OCI-M2 (cell line): ENCODE results near the gene CD99L2.

Source experiments
- DNase-seq: peaks from one replicate; lab custom pipeline; 2025; ENCODE audit not compliant: unreplicated experiment; lab: John Stamatoyannopoulos, UW

CD99L2 gene, protein sequence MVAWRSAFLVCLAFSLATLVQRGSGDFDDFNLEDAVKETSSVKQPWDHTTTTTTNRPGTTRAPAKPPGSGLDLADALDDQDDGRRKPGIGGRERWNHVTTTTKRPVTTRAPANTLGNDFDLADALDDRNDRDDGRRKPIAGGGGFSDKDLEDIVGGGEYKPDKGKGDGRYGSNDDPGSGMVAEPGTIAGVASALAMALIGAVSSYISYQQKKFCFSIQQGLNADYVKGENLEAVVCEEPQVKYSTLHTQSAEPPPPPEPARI

DNA sequence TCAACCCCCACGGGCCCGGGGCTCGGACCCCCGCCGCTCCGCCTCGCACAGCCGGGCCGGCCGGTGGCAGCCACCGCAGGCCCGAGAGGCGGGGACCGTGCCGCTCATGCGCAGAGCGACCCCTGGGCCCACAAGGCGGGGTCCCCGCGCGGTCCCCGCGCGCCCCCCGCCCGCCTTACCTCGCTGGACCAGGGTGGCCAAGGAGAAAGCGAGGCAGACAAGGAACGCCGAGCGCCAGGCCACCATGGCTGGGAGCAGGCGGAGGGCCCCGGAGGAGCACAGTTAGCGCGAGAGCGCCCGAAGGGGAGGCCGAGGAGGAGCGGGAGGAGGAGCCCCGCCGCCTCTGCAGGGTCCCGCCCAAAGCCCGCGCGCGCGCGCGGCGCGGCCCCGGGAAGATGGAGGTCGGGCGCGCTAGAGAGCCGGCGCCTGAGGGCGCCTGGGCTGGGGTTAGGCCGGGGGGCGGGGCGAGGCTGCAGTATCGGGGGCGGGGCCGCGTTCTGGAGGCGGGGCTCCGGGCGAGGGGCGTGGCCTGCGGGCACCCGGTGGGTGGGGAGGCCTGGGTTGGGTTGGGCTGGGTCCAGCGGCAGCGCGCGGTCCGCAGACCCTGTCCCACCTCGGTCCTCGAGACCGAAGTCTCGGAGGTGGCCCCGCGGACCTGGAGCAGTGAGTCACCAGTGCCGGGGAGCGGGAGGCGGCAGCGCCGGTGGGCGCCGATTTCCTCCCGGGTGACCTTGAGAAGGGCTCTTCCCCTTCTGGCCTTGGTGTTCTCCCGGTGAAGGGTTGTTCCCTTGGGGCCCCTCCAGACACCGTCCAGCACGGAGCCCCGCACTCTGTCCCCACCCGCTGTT, at the start of gene CD99L2:
Gene CD99L2, minus strand, starts transcription at position 326 of the 848 bp plus-strand sequence. Its CDS starts 80 bp downstream, at position 246.
- no peak for DNase-seq

DNA sequence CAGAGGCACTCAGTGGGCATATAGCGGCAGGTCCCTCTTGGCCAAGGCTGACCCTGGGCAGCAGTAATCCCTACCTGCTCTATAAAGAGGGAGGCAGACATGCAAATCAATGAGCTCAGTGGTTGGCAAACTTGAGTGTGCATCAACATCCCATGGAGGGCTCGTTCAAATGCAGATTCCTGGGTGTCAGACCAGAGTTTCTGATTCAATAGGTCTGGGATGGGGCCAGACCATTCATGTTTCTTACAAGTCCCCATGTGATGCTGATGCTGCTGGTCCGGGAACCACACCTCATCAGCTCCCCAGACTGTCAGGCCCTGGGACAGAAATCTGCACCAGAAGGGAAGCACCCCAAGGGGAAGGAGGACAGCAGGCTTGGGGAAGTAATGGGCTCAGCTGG, 45.8 kb upstream of the CD99L2 start:
- no peak for DNase-seq

DNA sequence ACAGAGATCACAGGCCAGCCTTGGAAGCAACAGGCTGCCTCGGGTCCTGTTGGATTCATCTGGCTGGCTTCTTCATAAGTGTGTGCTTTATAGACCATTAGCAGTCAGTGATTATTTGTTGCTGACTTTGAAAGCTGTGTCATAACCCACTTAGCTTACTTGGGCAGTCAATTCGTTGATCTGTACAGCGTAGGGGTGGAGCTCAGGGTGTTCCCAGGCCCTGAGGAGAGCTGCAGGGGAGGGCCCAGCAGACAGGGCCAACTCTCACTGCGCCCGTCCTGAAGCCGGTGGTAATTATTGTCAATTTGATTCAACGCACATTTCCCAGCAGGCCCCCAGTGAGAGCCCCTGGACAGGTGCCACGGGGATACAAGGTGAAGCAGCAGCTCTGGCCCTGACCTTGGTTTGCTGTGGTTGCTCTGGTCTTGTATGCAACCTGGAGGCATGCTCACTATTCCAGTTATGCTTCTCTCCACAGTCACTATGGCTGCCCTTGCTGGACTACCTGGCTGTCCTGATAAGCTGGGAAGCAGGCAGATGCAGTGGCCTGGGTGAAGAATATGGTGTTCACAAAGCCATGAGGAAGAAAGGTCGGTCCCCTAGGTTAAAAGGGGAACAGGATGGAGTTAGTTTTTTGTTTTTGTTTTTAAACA, 44.6 kb upstream of the CD99L2 start:
- no peak for DNase-seq

DNA sequence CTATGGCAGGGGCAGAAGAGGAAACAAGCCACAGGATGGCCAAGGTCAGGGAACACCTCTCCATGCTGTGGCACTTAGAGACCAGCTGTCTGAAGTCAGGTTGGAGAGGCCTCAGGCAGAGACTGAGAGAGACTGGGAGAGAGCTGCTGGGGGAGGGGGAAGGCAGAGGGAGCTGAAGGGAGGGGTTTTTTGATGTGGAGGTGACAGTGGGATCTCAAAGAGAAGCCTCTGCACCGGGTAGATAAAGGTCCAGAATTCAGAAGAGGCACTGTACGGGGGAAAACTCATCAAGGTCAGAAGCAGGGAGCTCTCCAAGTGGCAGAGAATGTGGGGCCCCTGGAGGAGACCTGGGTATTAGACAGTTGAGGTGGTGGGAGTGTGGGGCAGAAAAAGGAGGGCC, 43.1 kb upstream of the CD99L2 start:
- no peak for DNase-seq

DNA sequence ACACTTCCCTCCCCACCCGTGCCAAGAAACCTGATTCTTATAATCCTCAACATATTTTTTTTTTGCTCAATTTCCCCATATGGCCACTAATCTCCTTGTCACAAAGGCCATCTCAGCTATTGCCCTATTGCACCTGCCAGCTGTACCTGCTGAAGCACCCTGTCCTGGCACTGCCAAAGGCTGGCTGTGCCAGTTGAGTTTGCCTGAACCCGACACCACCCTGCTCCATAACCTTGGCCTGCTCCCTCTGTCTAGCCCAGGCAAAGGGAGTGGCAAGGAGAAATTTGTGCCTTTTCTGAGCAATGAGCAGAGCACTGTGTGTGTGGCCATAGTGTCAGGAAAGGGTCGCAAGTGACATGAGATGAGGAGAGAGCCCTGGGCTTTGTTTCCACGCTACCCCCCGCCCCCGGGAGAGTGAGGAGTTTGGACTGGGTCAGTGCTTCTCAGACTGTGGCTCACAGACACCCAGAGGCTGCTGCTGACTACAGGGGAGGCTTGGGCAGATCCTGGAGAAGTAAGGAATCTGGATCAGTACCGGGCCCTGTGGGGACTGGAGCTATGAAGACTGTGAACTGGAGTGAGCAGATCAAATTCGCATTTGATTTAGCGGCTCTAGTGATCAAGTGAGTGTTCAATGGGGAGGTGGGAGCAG, 42.5 kb upstream of the CD99L2 start:
- no peak for DNase-seq

DNA sequence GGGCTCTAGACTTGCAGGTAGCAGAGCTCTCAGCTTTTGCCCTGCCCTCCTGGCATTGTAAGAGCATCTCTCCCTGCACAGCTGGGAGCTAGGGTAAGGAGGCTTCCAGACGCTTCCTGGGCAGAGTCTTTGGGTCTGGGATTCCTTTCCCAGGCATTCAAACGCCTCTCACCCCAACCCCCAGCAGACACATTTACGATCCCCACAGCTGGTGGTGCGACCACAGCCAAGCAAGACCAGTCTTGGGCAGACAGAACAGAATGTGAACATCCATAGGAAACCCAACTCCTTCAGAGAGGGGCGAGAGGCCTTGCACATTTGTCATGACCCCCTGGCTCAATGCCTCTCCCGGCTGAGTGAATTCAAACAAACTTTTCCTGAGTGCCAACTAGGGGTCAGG, 38.1 kb upstream of the CD99L2 start:
- DNase-seq = no peak

DNA sequence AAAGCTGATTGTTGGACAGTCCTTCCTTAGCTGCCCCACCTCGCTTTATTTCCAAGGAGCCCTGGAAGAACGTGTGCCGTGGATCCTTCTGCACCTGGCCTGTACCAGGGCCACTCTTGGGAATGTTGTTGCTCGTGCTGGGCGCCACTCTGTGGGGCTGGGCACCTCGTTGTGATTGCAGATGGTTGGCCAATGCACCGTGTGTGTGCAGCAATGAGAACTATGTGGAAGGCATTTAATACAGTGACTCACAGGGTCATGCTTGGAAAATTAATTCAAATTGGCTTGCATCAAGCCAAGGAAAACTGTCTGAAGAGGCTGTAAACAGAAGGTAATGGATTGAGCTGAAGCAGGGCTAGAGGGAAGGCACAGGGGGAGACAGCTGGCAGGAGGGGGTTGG, 37.0 kb upstream of the CD99L2 start:
- no peak for DNase-seq

DNA sequence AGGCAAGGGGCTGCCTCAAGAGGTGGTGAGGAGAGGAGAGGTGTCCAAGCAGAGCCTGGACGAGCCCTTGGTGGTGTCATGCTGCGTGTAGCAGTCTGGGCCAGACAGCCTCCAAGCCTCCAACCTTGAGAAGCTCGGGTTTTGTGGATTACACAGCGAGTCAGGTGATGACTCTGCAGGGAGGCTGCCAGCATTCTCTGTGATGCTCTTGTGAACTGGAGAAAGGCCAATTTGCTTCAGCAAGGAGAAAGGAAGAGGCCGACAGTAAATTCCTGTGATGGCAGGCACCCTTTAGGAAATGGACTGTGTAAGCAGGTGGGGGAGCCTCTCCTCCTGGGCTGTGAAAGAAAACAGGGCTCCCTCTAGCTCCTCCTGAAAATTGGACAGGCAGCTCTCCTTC, 36.0 kb upstream of the CD99L2 start:
- DNase-seq = no peak

DNA sequence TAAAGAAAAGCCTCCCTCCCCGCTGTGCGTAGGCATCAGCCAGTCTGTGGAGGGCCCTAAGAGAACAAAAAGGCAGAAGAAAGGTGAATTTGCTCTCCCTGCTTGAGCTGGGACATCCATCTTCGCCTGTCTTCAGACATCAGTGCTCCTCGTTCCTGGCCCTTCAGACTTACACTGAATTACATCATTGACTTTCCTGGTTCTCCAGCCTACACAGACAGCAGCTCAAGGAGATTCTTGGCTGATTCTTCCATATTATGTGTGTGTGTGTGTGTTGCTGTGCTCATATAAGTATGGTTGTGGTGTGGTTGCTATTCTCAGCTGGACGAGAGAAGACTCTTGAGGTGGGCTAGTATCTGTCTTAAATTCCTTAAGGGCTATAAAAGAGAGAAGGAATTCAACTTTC, 35.5 kb upstream of the CD99L2 start:
- DNase-seq = no peak

DNA sequence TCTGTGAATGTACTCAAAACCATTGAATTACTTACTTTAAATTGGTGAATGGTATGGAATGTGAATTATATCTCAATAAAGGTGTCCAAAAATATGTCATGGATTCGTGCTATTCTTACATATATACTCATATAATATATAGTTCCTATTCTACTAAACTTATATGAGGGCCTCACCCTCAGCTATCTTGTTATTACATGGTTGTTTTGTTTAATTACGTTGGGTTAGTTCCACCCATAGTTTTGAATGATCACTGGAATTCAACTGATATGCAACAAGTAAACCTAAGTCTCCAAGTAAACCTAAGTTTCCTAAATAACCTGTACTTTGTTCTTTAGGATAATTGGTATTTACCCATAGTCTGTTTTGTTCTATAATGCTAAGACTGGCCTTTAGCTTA, 30.6 kb upstream of the CD99L2 start:
- DNase-seq = no peak

DNA sequence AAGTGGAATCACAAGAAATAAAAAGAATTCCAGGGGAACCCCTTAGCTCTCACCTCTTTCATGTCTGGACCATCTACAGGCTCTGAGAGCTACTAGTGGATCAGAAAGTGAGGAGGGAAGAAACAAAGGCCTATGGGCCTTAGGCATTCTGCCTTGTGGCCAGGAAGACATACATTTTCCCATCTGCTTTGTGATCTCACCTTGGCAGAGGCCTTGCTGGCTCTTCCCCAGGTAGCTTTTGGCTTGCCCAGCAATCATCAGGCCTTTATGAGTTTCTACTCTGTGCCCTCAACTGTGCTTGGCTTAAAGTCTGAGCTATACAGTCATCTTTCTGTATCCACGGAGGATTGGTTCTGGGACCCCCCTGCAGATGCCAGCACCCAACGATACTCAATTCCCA, 28.3 kb upstream of the CD99L2 start:
- DNase-seq = no peak

DNA sequence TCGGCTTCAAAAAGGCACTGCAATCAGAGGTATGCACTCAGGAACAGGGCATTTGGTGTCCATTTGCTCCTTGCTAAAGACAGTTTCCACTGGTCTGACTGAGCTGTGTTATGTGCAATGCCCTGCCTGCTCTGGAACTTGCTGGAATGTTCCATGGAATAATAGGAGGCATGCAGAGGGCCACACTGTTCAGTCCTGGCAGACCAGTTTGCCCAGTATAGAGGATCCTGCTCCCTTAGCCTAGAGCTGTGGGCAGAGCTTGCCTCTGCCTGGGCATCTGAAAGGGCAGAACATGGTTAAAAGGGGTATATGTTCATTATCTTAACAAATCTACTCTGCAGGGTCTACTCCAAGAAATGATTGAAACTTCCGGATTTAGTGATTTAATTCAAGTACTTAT, 27.8 kb upstream of the CD99L2 start:
- no peak for DNase-seq

DNA sequence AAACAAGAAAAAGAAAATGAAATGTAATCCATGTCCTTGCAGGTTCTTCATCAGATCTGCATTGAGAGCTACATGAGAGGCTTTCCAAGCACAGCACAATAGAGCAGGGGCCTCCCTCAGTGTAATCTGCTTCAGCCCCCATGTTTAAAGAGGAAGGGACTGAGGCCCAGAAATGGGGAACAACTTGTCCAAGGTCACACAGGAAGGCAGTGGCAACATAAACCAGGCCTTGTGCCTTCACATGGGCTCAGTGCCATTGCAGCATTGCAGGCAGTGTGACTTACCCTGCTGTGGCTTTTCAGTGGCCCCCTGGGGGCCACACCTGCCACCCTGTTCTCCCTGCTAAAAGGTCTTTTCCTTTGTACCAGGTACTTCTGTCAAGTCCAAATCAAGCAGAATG, 20.9 kb upstream of the CD99L2 start:
- DNase-seq = no peak

DNA sequence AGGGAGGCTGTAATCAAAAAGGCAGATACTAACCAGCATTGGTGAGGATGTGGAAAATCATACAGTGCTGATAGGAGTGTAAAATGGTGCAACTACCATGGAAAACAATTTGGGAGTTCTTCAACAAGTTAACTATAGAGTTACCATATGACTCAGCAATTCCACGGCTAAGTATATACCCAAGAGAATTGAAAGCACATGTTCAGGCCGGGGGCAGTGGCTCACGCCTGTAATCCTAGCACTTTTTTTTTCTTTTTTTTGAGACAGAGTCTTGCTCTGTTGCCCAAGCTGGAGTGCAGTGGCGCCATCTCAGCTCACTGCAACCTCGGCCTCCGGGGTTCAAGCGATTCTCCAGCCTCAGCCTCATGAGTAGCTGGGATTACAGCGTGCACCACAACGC, 15.0 kb upstream of the CD99L2 start:
- no peak for DNase-seq

DNA sequence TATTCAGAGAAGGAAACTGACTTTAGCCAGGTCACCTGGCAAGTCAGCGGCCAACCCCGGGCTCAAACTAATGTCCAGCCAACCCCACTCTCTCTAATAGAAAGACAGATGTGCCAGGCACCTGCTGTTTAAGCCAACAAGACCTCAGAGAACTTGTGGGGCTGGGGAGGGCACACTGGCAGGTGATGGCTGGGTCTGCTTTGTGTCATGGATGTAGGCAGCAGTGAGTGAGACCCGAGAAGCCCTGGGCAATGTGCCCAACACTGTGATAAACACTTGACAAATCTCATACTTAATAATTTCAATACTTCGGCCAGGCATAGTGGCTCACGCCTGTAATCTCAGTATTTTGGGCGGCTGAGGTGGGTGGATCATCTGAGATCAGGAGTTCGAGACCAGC, 9.0 kb upstream of the CD99L2 start:
- DNase-seq = no peak

DNA sequence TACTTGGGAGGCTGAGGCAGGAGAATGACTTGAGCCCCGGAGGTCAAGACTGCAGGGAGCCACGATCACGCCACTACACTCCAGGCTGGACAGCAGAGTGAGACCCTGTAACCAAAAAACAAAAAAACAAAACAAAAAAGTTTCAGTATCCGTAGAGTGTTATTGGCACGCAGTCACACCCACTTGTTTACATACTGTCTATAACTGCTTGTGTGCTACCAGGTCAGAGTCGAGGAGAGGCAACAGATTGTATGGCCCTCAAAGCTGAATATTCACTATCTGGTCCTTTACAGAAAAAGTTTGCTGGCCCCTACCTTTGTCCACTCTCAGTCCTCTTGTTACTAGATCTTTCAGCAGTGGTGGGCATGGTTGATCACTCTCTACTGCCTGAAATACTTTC, 8.2 kb upstream of the CD99L2 start:
- no peak for DNase-seq

DNA sequence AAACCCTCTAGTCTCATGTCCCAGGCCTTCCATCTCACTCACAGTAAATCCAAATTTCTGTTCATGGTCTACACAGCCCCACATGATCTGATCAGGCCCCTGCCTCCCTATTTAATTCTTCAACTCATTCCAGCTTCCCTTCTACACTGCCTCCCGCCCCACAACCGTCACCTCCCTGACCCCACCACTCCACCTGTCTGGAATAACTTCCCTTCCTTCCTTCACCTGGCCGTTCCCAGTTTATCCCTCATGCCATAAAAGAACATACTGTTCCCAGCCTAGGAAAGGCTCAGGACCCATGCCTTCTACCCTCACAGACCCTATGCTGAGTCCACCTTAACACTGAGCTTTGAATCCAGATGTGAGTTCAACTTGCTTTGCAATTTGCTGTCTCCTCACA, 6.8 kb upstream of the CD99L2 start:
- no peak for DNase-seq

DNA sequence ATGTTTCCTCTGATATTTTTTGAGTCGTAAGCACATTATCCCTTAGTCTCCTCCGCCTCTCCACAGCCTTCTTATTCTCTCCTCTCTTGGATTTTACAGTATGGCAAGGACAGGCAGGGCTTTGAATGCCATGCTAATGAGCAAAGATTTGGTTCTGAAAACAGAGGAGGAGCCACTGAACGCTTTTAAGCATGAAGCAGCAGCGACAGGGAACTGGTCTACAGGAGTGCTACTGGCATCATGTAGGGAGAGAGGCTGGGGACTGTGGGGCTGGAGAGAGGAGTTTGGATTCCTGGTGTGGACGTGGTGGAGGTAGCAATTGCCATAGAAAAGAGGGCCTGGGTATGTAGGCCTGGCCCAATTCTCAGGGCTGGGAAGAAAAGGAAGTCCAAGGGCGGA, 4.6 kb upstream of the CD99L2 start:
- DNase-seq = no peak

DNA sequence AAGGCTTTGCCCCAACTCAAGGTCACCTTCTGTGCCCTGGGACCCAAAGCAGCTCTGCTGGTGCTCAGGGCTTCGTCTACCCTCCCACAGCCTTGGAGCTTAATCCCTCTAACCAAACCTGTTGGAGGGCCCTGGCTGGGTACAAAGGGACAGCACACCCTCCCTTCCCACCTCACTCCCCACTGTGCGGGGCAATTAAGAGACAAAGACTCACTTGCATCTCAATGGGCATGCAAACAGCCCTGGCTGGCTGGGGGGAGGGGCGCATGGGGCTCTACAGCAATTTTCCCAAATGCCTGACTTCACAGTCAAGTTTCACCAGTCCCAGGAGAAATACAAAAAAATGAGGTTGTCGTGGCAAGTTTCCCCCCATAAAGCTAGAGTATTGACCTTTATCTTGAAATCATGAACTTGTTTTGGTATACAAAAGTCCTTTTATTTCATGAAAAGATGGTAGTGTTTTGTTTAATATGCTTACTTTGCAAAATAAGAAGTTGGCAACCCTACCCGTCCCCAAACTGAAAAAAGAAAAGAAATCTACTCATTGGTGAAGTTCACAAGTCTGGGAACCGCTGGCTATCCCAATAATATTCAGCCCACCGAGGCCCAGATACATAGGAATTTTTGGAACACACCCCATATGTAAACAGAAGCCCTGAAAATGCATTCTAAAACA, 4.1 kb upstream of the CD99L2 start:
- DNase-seq = no peak

DNA sequence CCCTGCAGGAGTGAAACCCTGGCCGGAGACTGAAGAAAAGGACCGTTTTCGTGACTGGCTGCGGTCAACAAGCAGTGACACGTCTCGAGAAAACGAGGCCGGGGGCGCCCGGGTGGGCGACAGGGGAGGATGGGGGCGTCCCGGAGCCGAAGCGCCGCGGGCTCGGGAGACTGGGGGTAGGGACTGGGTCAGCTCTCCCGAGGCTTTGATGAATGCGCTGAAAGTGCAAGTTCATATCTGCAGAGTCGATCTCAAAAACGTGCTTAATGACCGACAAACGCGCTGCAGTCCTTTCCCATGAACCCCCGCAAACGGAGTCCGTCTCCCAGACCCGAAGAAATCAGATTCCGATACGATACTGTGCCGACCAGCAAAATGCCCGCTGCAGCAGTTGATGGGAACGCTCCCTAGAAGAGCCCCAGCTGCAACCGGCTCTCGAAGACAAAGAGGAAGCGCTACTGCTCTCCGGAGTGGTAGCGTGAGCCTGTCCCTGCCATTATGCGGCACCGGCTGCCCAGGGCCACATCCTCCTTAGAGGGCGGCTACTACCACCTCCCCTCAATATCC, 806 bp upstream of the CD99L2 start:
- DNase-seq = no peak
